PC-3 (cell line): Measurements from ENCODE around the gene KRTAP10-2. TPM values are rescaled to one million over a fixed set of nuclear protein-coding genes. Genes with fewer than 3 reads are reported as not detected.

ENCODE experiments used
- ATAC-seq: fragments of 200-7000 bp; cut with Tn5 transposase; 2 replicates; pipeline ENCODE4 v1.9.1; 2020; ENCODE audit warnings: mild to moderate bottlenecking, moderate library complexity
- BruUV-seq: library from RNA; stranded (reverse); fragments of 400-500 nt; replicated peaks from 2 replicates; lab custom pipeline; 2021; lab: Mats Ljungman, UMichigan
- CTCF ChIA-PET: fragments of 300-600 bp; sonication (Branson Sonifier 250); formaldehyde crosslinking; loops from one replicate; lab custom pipeline; 2022; ENCODE audit warnings: antibody characterized with exemption; lab: Charles Lee
- POLR2A ChIA-PET: fragments of 300-600 bp; sonication (Branson Sonifier 250); formaldehyde crosslinking; loops from one replicate; lab custom pipeline; 2022; ENCODE audit warnings: antibody characterized with exemption; ENCODE audit not compliant: unreplicated experiment; lab: Charles Lee
- DNase-seq: peaks from one replicate; pipeline ENCODE4 v3.0.0-alpha.2; 2015
- H2AFZ ChIP-seq: fragments of 300-600 bp; sonication (generic); 2 replicates; pipeline ENCODE4 v1.6.0; 2016; ENCODE audit warnings: antibody characterized with exemption, low read length
- H3F3A ChIP-seq: fragments of 300-600 bp; sonication (generic); one replicate; pipeline ENCODE4 v1.6.0; 2017; ENCODE audit warnings: antibody characterized with exemption, low read length, control low read depth, mild to moderate bottlenecking; ENCODE audit not compliant: unreplicated experiment
- H3K27ac ChIP-seq: fragments of 300-600 bp; sonication (generic); 2 replicates; pipeline ENCODE4 v1.5.1; 2016; ENCODE audit warnings: mild to moderate bottlenecking, low read length
- H3K27me3 ChIP-seq: fragments of 300-600 bp; sonication (generic); 2 replicates; pipeline ENCODE4 v1.6.1; 2016; ENCODE audit warnings: low read length, mixed read lengths
- H3K36me3 ChIP-seq: fragments of 300-600 bp; sonication (generic); 2 replicates; pipeline ENCODE4 v1.6.1; 2016; ENCODE audit warnings: low read depth, mixed run types, low read length, mixed read lengths
- H3K4me1 ChIP-seq: fragments of 300-600 bp; sonication (generic); 2 replicates; pipeline ENCODE4 v1.5.1; 2016; ENCODE audit warnings: low read length; ENCODE audit not compliant: insufficient read depth
- H3K4me2 ChIP-seq: fragments of 300-600 bp; sonication (generic); 2 replicates; pipeline ENCODE4 v1.6.0; 2016; ENCODE audit warnings: low read length
- H3K4me3 ChIP-seq: fragments of 300-600 bp; sonication (generic); 2 replicates; pipeline ENCODE4 v1.5.1; 2016; ENCODE audit warnings: mild to moderate bottlenecking, low read length, mixed read lengths
- H3K79me2 ChIP-seq: fragments of 300-600 bp; sonication (generic); 2 replicates; pipeline ENCODE4 v1.6.1; 2017; ENCODE audit warnings: low read length, mixed read lengths
- H3K9ac ChIP-seq: fragments of 300-600 bp; sonication (generic); 2 replicates; pipeline ENCODE4 v1.6.0; 2016; ENCODE audit warnings: mild to moderate bottlenecking, low read length
- H3K9me2 ChIP-seq: fragments of 300-600 bp; sonication (generic); replicated peaks from 2 replicates; pipeline ENCODE4 v1.6.1; 2016; ENCODE audit warnings: mixed run types, low read length, mixed read lengths
- H3K9me3 ChIP-seq: fragments of 300-600 bp; sonication (generic); 2 replicates; pipeline ENCODE4 v1.6.1; 2016; ENCODE audit warnings: low read length, mixed read lengths
- H4K20me1 ChIP-seq: fragments of 300-600 bp; sonication (generic); 2 replicates; pipeline ENCODE4 v1.6.1; 2016; ENCODE audit warnings: low read length, mixed read lengths
- CTCF ChIP-seq: fragments of 300-600 bp; sonication (generic); conservative IDR thresholded peaks from 2 replicates; pipeline ENCODE4 v1.5.1; 2017; ENCODE audit warnings: antibody characterized with exemption, low read depth, mild to moderate bottlenecking, low read length
- EZH2 ChIP-seq: fragments of 300-600 bp; sonication (generic); IDR thresholded peaks from one replicate; pipeline ENCODE4 v1.6.1; 2017; ENCODE audit warnings: antibody characterized with exemption, mild to moderate bottlenecking, low read length; ENCODE audit not compliant: unreplicated experiment
- EZH2phosphoT487 ChIP-seq: fragments of 300-600 bp; sonication (generic); IDR thresholded peaks from 2 replicates; pipeline ENCODE4 v1.6.1; 2018; ENCODE audit warnings: mild to moderate bottlenecking, antibody characterized with exemption, low read length, borderline replicate concordance
- intact Hi-C: fragments of 100-400 bp; cut with micrococcal nuclease; formaldehyde crosslinking; loops from 2 replicates; pipeline ENCODE4 v1.9.0; 2023
- total RNA-seq: library from RNA; depleted of rRNA; stranded (reverse); fragments of >200 nt; gene quantifications from 2 replicates; pipeline ENCODE4 v1.2.3, GENCODE V29; 2014

Gene KRTAP10-2
- total RNA-seq, 1 experiment from 2014 or later: not detected

- no peak overlapping the region for H2AFZ ChIP-seq
- no peaks in the 10 kb centered on the region for H4K20me1 ChIP-seq
- H3K9me2 ChIP-seq: no peaks in the 10 kb centered on the region
- ATAC-seq: no peak
- no TSS peak for BruUV-seq
- H3K79me2 ChIP-seq: no peaks in the 10 kb centered on the region
- POLR2A ChIA-PET: no interaction called here
- H3K9me3 ChIP-seq: 0 out of 2 replicates have a peak, but pooled peaks cover 5% of the 10 kb centered on the region
- H3K36me3 ChIP-seq: no peaks in the 10 kb centered on the region
- H3K4me1 ChIP-seq: peaks cover 8% of the 10 kb centered on the region; the same call in 1 of the 2 replicates
- no peak overlapping the region for H3K4me3 ChIP-seq
- no peaks in the 10 kb centered on the region for H3K27me3 ChIP-seq
- H3K9ac ChIP-seq: no peak overlapping the region
- intact Hi-C loops: no loop called here
- H3F3A ChIP-seq: no peaks in the 10 kb centered on the region
- H3K4me2 ChIP-seq: no peak overlapping the region
- DNase-seq: no peak
- no peak for TF ChIP-seq CTCF
- no peak for TF ChIP-seq EZH2phosphoT487
- TF ChIP-seq EZH2: no peak
- no peak overlapping the region for H3K27ac ChIP-seq
- CTCF ChIA-PET: no interaction called here
Measured at GRCh38 chr21:44578371-44579055, 27.2 kb upstream of the KRTAP10-2 start.

GRCh38 chr21:44576025-44576420 lies 24.7 kb upstream of the KRTAP10-2 start:
- Histone ChIP-seq H3K4me3 (no peak overlapping the region), H4K20me1 (no peaks in the 10 kb centered on the region), H3K4me1 (peaks cover 13% of the 10 kb centered on the region), H3K9ac (no peak overlapping the region), H3K4me2 (no peak overlapping the region), H3K9me3 (peaks cover 2% of the 10 kb centered on the region; the same call in 1 of the 2 replicates), H3K36me3 (no peaks in the 10 kb centered on the region), H3K9me2 (no peaks in the 10 kb centered on the region), H3K27me3 (no peaks in the 10 kb centered on the region), H2AFZ (no peak overlapping the region), H3K27ac (no peak overlapping the region), H3F3A (no peaks in the 10 kb centered on the region), H3K79me2 (no peaks in the 10 kb centered on the region)
- ChIA-PET POLR2A (no interaction called here), CTCF (no interaction called here)
- TF ChIP-seq CTCF (no peak), EZH2phosphoT487 (no peak), EZH2 (no peak)
- intact Hi-C loops: no loop called here
- no TSS peak for BruUV-seq
- no peak for DNase-seq
- no peak for ATAC-seq

- intact Hi-C loops: no loop called here
- no peaks in the 10 kb centered on the region for H3K79me2 ChIP-seq
- H3F3A ChIP-seq: no peaks in the 10 kb centered on the region
- H3K9me2 ChIP-seq: no peaks in the 10 kb centered on the region
- peaks cover 13% of the 10 kb centered on the region for H3K4me1 ChIP-seq
- no peaks in the 10 kb centered on the region for H3K36me3 ChIP-seq
- BruUV-seq: no TSS peak
- CTCF ChIA-PET: interaction anchor here (1.5 kb wide), 1 partner anchor 167 kb away, joined by 4 read pairs; no protein-coding TSS in a partner anchor
- DNase-seq (no peak), ATAC-seq (no peak)
- H3K9ac ChIP-seq: no peak overlapping the region
- POLR2A ChIA-PET: no interaction called here
- TF ChIP-seq EZH2phosphoT487: no peak
- no peak for TF ChIP-seq EZH2
- no peak for TF ChIP-seq CTCF
- H3K4me2 ChIP-seq: no peak overlapping the region
- no peak overlapping the region for H2AFZ ChIP-seq
- no peaks in the 10 kb centered on the region for H4K20me1 ChIP-seq
- peaks cover 5% of the 10 kb centered on the region; the same call in 1 of the 2 replicates for H3K9me3 ChIP-seq
- H3K27me3 ChIP-seq: no peaks in the 10 kb centered on the region
- no peak overlapping the region for H3K4me3 ChIP-seq
- no peak overlapping the region for H3K27ac ChIP-seq
Measured at GRCh38 chr21:44575307-44576024, 24.2 kb upstream of the KRTAP10-2 start.
